Ammon's horn (tissue), 1 donor: ENCODE results near the gene ZDHHC6.
"Not testable (repeated sequence)": the region's sequence is repeated elsewhere in the genome, so short reads cannot be mapped to it uniquely, and the experiment has no call there.

ENCODE experiments used
- DNase-seq: peaks from one replicate; pipeline ENCODE4 v3.0.0-alpha.2; 2016; ENCODE audit warnings: low spot score

The ZDHHC6 gene

DNA sequence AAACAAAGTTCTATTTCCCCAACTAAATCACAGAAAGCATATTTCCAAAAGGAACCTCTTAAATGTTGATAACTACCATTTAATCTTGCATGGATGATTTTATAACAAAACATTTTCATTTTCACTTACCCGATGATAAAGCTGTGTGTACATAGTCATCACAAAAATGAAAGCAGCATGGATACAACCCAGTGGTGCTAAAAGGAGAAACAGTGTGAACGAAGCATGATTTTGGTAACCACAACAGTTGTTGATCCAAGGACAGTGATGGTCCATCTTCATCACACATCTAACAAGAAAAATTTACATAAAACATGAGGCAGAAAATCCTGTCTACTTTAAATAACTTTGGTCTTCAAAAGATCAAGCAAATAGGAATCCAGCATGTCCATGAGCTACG lies 4.7 kb downstream of the ZDHHC6 start:
- no peak for DNase-seq

DNA sequence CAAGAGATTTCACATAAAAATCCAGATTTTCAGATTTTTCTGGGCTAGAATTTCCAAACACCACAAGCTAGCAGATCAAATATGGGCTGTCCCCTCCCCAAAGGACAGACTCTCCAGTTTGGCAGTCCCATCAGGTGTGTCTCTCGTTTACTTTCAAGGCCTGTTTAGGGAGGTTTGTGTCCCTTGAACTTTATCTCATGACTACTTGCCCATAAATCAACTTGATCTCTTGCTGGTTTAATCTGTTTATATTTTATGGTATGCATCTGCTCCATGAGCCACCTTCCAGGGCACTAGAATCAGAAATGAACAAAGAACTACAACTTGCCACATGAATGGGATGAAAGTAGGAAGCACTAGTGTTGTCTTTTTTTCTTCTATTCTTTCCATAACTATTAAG lies 5.2 kb downstream of the ZDHHC6 start:
- no peak for DNase-seq

- no peak for DNase-seq
Measured at GRCh38 chr10:112438356-112438755, 8.4 kb downstream of the ZDHHC6 start.

DNA sequence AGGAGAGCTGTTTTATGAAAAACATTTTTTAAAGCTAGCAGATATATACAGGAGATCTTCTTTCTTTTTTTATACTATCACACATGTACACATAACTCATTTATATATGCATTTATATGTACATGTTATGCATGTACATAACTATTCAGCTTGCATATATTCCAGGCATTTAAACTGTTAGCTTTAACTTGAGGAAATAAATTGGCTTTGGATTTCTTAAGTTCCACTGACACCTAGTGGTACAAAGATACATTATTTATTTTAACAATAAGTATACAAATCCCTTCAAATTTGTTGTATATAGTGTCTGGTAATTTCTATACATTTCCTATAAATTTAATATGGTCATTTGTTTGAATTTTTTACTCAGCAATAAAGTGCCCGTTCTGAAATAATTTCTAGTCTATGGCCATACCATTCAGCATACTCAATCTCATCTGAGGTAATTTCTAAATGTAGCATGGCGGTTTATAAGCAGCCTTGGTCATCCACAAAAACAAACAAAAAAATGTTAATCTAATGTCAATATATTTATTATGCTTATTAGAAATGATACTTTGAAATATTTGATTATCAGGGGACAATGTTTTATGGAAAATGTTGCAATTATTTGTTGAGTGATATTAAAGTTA lies 11.6 kb downstream of the ZDHHC6 start:
- no peak for DNase-seq

GRCh38 chr10:112433136-112433535 lies 13.6 kb downstream of the ZDHHC6 start:
- DNase-seq, result no peak

DNA sequence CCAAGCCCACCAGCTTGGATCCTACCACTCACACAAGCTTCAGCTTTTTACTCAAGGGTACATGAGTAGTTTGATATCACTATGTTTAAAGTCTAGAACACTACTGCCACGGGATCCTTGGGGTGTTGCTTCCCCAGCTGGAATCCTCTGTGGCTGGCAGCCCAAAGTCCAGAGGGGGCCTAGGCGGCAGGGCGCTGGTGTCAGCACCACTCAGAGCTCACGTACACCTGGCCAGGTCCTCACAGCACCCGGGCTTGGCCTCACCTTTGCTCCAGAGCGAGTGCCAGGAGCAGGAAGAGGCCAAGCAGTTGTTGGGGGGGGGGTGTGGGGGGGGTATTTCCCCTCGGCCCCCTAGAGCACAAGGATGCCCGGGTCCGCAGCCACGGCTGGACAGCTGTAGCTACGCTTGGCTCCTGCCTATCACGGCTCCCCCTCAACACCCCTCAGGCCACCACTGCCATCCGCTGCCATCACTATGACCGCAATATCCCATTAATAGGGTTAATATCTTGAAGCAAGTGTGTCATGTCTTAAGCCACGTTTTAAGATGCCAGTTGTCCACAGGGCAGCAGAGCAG lies 17.0 kb downstream of the ZDHHC6 start:
- no peak for DNase-seq

GRCh38 chr10:112429147-112429546 lies 17.6 kb downstream of the ZDHHC6 start:
- no peak for DNase-seq

GRCh38 chr10:112426111-112426510 lies 20.6 kb downstream of the ZDHHC6 start:
- DNase-seq, result no peak

GRCh38 chr10:112424651-112425050 lies 22.1 kb downstream of the ZDHHC6 start:
- DNase-seq, result no peak

DNA sequence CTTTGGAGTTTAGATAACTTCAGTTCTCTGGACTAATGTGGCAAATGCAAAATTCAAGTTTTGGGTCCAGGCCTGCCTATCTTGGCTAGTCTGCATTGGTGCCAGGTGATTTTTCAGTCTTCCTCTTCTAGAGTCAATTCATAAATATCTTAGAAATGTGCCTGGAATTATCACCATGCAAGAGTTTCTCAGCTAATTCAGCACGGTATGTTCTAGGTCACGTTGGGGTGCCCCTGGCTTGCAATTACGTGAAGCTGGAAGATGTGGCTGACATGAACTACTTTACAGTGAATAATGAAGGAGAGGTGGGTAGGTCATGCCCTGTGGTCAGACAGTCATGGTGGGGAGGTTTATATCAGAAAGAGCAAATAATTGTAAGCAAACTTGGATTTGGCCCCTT lies 25.0 kb downstream of the ZDHHC6 start:
- no peak for DNase-seq

DNA sequence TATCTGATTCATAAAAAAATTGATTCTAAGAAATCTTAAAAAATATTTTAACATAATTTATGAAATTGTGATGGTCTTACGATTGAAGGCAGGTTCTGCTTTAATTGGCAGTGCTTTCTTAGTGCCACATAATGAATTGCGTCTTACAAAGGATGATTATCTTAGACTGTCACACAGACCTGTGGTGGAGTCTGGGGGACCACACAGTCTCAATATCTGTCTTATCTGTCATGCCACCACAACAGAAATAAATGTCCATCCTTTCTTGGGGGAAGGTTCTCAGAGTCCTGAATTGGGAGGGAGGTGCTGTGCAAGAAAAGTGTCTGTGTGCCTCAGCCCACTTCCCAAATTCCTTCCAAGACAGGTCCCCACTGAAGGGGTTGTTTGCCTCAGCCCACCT lies 34.0 kb downstream of the ZDHHC6 start:
- DNase-seq, result no peak

DNA sequence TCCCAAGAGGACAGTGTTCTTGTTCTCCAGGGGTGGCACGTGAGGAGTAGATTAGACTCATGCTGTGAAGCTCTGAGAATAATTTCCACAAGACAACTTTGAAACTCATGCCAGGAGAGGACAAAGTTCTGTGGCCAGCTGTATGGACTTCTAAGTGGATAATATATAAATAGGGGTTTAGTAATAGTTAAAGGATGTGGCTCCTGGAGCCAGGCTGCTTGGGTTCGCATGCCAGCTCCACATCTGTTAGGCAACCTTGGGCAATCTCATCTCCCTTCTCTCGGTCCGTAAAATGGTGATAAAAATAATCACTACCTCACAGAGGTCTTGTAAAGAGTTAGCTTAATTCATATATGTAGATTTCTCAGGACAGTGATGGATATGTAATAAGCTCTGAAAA lies 37.0 kb downstream of the ZDHHC6 start:
- DNase-seq, result no peak

- no peak for DNase-seq
Measured at GRCh38 chr10:112409299-112409698, 37.4 kb downstream of the ZDHHC6 start.

DNA sequence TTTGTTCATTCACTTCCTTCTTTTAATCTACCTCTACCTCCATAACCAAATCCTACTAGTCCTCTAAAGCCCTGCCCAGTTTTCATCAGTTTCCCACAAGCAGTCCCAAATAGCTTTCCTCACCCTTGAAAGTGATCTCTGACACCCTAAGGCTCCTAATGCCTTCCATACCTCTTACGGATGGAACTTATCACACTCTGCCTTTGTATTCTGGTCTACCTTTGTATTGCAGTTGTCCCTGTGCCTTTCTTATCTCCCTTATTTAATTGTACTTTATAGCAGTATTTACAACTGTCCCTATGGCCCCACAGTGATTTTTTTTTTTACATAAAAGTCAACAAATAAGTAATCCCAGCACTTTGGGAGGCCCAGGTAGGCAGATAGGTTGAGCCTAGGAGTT lies 39.0 kb downstream of the ZDHHC6 start:
- no peak for DNase-seq

GRCh38 chr10:112406806-112407205 lies 39.9 kb downstream of the ZDHHC6 start:
- not testable (repeated sequence) for DNase-seq

DNA sequence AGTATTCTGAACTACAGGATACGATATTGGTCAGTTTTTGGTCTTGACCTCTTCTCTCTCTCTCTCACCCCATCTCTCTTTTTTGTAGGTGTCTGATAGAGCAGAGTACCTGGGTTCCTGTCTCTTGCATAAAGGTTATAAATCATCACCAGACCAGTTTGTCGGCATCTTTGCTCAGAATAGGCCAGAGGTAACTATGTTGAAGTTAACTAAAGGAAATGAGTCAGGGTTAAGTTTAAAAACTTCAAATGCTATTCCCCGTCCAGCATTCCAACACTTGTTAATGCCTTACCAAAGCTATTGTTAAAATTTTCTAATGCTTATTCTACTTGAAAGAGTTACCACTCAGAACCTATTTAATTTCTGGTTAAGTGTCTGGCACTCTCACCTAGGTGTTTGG lies 42.1 kb downstream of the ZDHHC6 start:
- no peak for DNase-seq

DNA sequence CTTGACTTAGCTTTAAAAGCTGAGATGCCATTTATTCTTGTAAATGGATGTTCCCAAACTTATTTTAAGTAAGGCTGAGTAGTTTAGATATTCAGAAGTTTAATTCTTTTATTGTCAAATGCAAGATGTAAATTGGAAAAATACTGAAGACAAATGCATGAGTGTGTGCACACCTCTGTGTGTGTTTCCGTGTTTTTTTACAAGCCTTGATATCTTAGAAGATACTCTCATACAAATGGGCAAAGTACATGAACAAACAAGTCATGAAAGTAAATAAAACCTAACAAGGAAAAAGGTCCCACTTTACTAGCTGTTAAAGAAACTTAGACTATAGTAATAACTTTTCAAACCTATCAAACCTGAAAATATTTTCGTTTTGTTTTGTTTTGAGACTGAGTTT lies 43.8 kb downstream of the ZDHHC6 start:
- no peak for DNase-seq

DNA sequence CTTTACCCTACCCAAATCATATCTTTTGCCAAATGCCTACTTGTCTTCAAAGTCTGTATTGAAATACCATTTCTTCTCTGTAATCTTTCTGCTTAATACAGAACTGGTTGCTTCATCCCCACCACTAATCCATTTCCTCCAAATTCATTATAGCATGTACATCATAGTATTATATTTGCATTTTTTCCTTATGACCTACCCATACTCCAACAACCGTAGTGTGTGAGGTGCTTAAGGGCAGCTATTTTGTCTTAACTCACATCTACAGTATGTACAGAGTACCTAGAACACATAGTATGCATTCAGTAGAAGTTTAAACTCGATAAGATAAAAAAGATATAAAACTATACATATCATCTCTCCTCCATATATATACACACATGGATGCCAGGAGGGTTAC lies 49.1 kb downstream of the ZDHHC6 start:
- DNase-seq, result no peak

DNA sequence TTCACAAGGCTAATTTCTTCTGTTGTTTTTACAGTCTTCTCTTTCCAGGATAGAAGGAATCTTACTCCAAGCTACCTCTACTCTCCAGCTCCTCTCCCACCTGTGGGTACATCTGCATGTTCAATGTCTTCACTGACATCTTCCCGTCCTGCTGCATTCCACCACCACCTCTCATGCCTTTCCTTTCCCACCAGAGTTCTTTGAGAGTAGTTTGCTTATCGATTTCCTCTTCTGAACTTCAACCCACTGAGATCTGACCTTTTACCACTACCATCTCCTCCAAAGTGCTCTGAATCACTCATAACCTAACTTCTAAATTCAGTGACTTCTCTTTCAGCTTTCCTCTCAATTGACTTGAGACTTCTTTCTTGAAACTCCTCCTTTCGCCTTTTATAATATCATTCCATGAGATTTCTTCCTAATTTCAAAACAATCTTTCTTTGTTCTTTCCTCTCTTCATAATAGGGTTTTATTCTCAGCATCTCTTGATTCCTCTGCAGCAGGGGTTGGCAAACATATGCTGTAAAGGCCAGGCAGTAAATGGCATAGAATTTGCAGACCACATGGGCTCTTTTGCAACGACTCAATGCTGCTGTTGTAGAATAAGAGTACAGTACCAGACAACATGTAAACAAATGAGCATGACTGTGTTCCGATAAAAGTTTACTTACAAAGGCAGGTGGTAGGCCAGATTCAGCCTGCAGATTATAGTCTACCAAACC lies 50.7 kb downstream of the ZDHHC6 start:
- DNase-seq, result no peak

GRCh38 chr10:112394475-112394875 lies 52.2 kb downstream of the ZDHHC6 start:
- DNase-seq, result no peak

- DNase-seq, result no peak
Measured at GRCh38 chr10:112393827-112394226, 52.9 kb downstream of the ZDHHC6 start.

DNA sequence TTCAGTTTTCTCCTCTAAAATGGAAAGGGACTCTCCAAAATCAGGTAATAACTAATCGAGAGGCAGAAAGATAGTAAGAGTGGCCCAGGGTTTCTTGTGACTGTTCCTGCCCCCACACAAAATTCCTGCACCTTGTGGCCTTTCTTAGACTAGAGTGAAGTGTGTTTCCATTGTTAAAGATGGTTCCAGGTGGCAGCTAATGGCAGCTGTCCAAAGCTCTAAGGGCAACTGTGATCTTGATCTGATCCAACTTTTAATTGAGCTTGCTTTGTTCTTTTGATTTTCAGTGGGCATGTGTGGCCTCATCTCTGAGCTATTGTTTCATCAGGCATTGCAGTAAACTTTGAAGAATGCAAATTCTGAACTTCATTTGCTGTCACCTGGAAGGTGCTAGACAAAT lies 53.4 kb downstream of the ZDHHC6 start:
- no peak for DNase-seq

- DNase-seq, result no peak
Measured at GRCh38 chr10:112390125-112390703, 56.5 kb downstream of the ZDHHC6 start.
